HepG2 (cell line): ENCODE measurements around the gene MXRA8. TPM values are rescaled to one million over a fixed set of nuclear protein-coding genes. Genes with fewer than 3 reads are reported as not detected.

Source experiments
- ARID4A ChIP-seq: sonication (generic); formaldehyde crosslinking; IDR thresholded peaks from 2 replicates; pipeline ENCODE4 v1.5.0; 2020; ENCODE audit warnings: mild to moderate bottlenecking, missing genetic modification reagents, borderline replicate concordance
- GABPA ChIP-seq, 2 experiments: IDR thresholded peaks; 2 replicates each; pipeline ENCODE4 v1.6.1; 2011 to 2016; ENCODE audit warnings: low read depth in 2 of 2, low read length in 1 of 2, missing biosample characterization in 1 of 2, missing genetic modification characterization in 1 of 2
- GABPB1 ChIP-seq: IDR thresholded peaks from 2 replicates; pipeline ENCODE4 v1.6.1; 2016; ENCODE audit warnings: mild to moderate bottlenecking, missing genetic modification reagents, moderate library complexity, missing compliant biosample characterization
- HBP1 ChIP-seq: IDR thresholded peaks from 2 replicates; pipeline ENCODE4 v1.6.1; 2016; ENCODE audit warnings: low read depth, control low read depth
- JARID2 ChIP-seq: sonication (generic); formaldehyde crosslinking; IDR thresholded peaks from 2 replicates; pipeline ENCODE4 v1.8.1; 2023; ENCODE audit warnings: missing genetic modification reagents, inconsistent platforms; ENCODE audit not compliant: insufficient replicate concordance
- KLF13 ChIP-seq: sonication (generic); formaldehyde crosslinking; IDR thresholded peaks from 2 replicates; pipeline ENCODE4 v1.4.0; 2020; ENCODE audit warnings: mild to moderate bottlenecking, missing genetic modification reagents
- KLF16 ChIP-seq, 2 experiments: sonication (generic) in 1 of 2; formaldehyde crosslinking in 1 of 2; IDR thresholded peaks; 2 replicates each; pipeline versions ENCODE4 v1.6.1 to v1.8.0; 2016 to 2023; ENCODE audit warnings: missing genetic modification reagents in 2 of 2, missing compliant biosample characterization in 1 of 2
- MIXL1 ChIP-seq: IDR thresholded peaks from 2 replicates; pipeline ENCODE4 v1.6.1; 2016
- NFKBIZ ChIP-seq: IDR thresholded peaks from 2 replicates; pipeline ENCODE4 v1.6.1; 2018; ENCODE audit warnings: missing genetic modification reagents, missing compliant biosample characterization
- PRDM10 ChIP-seq: sonication (generic); formaldehyde crosslinking; IDR thresholded peaks from 2 replicates; pipeline ENCODE4 v1.4.0; 2020; ENCODE audit warnings: low read depth, missing genetic modification reagents
- TP53 ChIP-seq: sonication (generic); formaldehyde crosslinking; conservative IDR thresholded peaks from 2 replicates; pipeline ENCODE4 v1.4.0; 2020; ENCODE audit warnings: missing genetic modification reagents
- ZBTB39 ChIP-seq: sonication (generic); formaldehyde crosslinking; IDR thresholded peaks from 2 replicates; pipeline ENCODE4 v1.5.0; 2020; ENCODE audit warnings: missing genetic modification reagents
- ZNF496 ChIP-seq: sonication (generic); formaldehyde crosslinking; IDR thresholded peaks from 2 replicates; pipeline ENCODE4 v1.8.1; 2023; ENCODE audit warnings: mild to moderate bottlenecking, moderate library complexity, missing genetic modification reagents; ENCODE audit not compliant: insufficient replicate concordance
- ZNF547 ChIP-seq: sonication (generic); formaldehyde crosslinking; IDR thresholded peaks from 2 replicates; pipeline ENCODE4 v1.5.1; 2020; ENCODE audit warnings: mild to moderate bottlenecking, missing genetic modification reagents
- ZNF572 ChIP-seq: sonication (generic); formaldehyde crosslinking; IDR thresholded peaks from 2 replicates; pipeline ENCODE4 v1.5.1; 2020; ENCODE audit warnings: mild to moderate bottlenecking, missing genetic modification reagents
- ZNF7 ChIP-seq: IDR thresholded peaks from 2 replicates; pipeline ENCODE4 v1.6.1; 2016; ENCODE audit warnings: missing biosample characterization, missing genetic modification reagents
- ZSCAN22 ChIP-seq: sonication (generic); formaldehyde crosslinking; IDR thresholded peaks from 2 replicates; pipeline ENCODE4 v1.4.0; 2020; ENCODE audit warnings: mild to moderate bottlenecking, missing genetic modification reagents
- polyA plus RNA-seq, 8 experiments: library from polyadenylated mRNA; depleted of rRNA in 3 of 8; stranded (reverse) in 7 of 8; unstranded in 1 of 8; fragments of >200 nt; fragmentation: Illumina TruSeq in 4 of 8; extraction: Trizol in 4 of 8; gene quantifications; 2 replicates each; pipeline versions ENCODE4 v1.2.1 to v1.2.3, GENCODE V29; 2011 to 2016; ENCODE audit warnings: low read depth in 4 of 8, missing spikeins in 1 of 8, mixed read lengths in 1 of 8; ENCODE audit not compliant: insufficient read depth in 1 of 8
- total RNA-seq, 5 experiments: library from RNA; depleted of rRNA; stranded (reverse); fragments of >200 nt; fragmentation: Illumina TruSeq; extraction: Trizol; gene quantifications; 2 replicates each; pipeline ENCODE4 v1.2.3, GENCODE V29; 2016; ENCODE audit warnings: low read depth in 1 of 5

The MXRA8 gene
- total and polyA plus RNA-seq, 2 of the 13 experiments (the other 11 are each of a cell fraction or from before 2014, with no cell fraction given) = 19.8 to 44.8 TPM

GRCh38 chr1:1406821-1407635 lies 48.7 kb upstream of the MXRA8 start, which contains the start of gene MRPL20 (continued):
- TF ChIP-seq ARID4A = peak; percentile 95
- peak; percentile 85; the same call in 1 of the 2 replicates for TF ChIP-seq ZNF547 (CRISPR knock-in tag)
- peak; percentile 92 for TF ChIP-seq JARID2 (CRISPR knock-in tag)
- peak; percentile 99 for TF ChIP-seq GABPB1 (CRISPR knock-in tag)
- 0 out of 2 replicates have a peak, but pooled peaks have one; percentile 41 for TF ChIP-seq ZNF572 (CRISPR knock-in tag)
- TF ChIP-seq KLF13 (CRISPR knock-in tag) = no peak
- no peak for TF ChIP-seq PRDM10
- TF ChIP-seq ZNF496 (CRISPR knock-in tag) = no peak
- peak; percentile 86; the same call in 1 of the 2 replicates for TF ChIP-seq MIXL1 (CRISPR knock-in tag)
- no peak for TF ChIP-seq GABPA (IDR thresholded peaks at IDR 0.05; ENCODE audit: low read depth, low read length)
- peak; percentile 98 for TF ChIP-seq GABPA (CRISPR knock-in tag; IDR thresholded peaks at IDR 0.05; ENCODE audit: low read depth)
- TF ChIP-seq NFKBIZ (CRISPR knock-in tag) = peak; percentile 49; the same call in 1 of the 2 replicates
- TF ChIP-seq ZBTB39 (CRISPR knock-in tag) = peak; percentile 38; the same call in 1 of the 2 replicates
- TF ChIP-seq ZSCAN22 (CRISPR knock-in tag) = no peak
- TF ChIP-seq TP53 (CRISPR knock-in tag) = no peak; the same call in 1 of the 2 replicates
- peak; percentile 42 to 79; a peak in 1 of 4 replicates for TF ChIP-seq KLF16 (CRISPR knock-in tag; IDR thresholded peaks at IDR 0.05)
- TF ChIP-seq HBP1 = peak; percentile 89
- TF ChIP-seq ZNF7 (CRISPR knock-in tag) = no peak
